Panc1 (cell line): ENCODE results near the gene DHFR2. TPM values are rescaled to one million over a fixed set of nuclear protein-coding genes. Genes with fewer than 3 reads are reported as not detected.

Source experiments
- ATAC-seq: fragments of 200-7000 bp; cut with Tn5 transposase; 2 replicates; pipeline ENCODE4 v1.9.1; 2020; ENCODE audit warnings: mild to moderate bottlenecking, moderate library complexity
- BruUV-seq: library from RNA; stranded (reverse); fragments of 400-500 nt; replicated peaks from 2 replicates; lab custom pipeline; 2021; lab: Mats Ljungman, UMichigan
- CTCF ChIA-PET: fragments of 300-600 bp; sonication (Branson Sonifier 250); formaldehyde crosslinking; loops from one replicate; lab custom pipeline; 2022; ENCODE audit warnings: antibody characterized with exemption; lab: Charles Lee
- POLR2A ChIA-PET: fragments of 300-600 bp; sonication (Branson Sonifier 250); formaldehyde crosslinking; loops from one replicate; lab custom pipeline; 2022; ENCODE audit warnings: antibody characterized with exemption; lab: Charles Lee
- DNase-seq: peaks from one replicate; pipeline ENCODE4 v3.0.0-alpha.2; 2010; ENCODE audit warnings: low read depth, low spot score
- H3K27ac ChIP-seq: 2 replicates; pipeline ENCODE4 v1.5.1; 2011; ENCODE audit warnings: mild to moderate bottlenecking, low read length, inconsistent platforms
- H3K27me3 ChIP-seq: fragments of 200-500 bp; sonication (Bioruptor generic); 2 replicates; pipeline ENCODE4 v1.6.0; 2014; ENCODE audit warnings: low read length, inconsistent platforms; ENCODE audit not compliant: control insufficient read depth, insufficient read depth
- H3K36me3 ChIP-seq: fragments of 200-500 bp; sonication (Bioruptor generic); 2 replicates; pipeline ENCODE4 v1.5.1; 2014; ENCODE audit warnings: inconsistent platforms, mild to moderate bottlenecking, low read length, moderate library complexity; ENCODE audit not compliant: control insufficient read depth, insufficient read depth
- H3K4me1 ChIP-seq: 2 replicates; pipeline ENCODE4 v1.5.1; 2011; ENCODE audit warnings: inconsistent platforms, mild to moderate bottlenecking, low read length, moderate library complexity; ENCODE audit not compliant: control insufficient read depth, insufficient read depth
- H3K4me3 ChIP-seq, 2 experiments: 2 replicates each; pipeline ENCODE4 v1.5.1; 2011 to 2012; ENCODE audit warnings: low read depth in 2 of 2, low read length in 2 of 2, mild to moderate bottlenecking in 2 of 2, inconsistent platforms in 1 of 2, moderate library complexity in 1 of 2
- H3K9me3 ChIP-seq: fragments of 200-500 bp; sonication (Bioruptor generic); 2 replicates; pipeline ENCODE4 v1.5.1; 2014; ENCODE audit warnings: low read depth, mild to moderate bottlenecking, inconsistent platforms, low read length, moderate library complexity; ENCODE audit not compliant: control insufficient read depth, insufficient read depth
- POLR2AphosphoS5 ChIP-seq: IDR thresholded peaks from 2 replicates; pipeline ENCODE4 v1.6.1; 2012; ENCODE audit warnings: mild to moderate bottlenecking, low read depth, low read length, moderate library complexity
- SIN3A ChIP-seq: IDR thresholded peaks from 2 replicates; pipeline ENCODE4 v1.6.1; 2012; ENCODE audit warnings: low read depth, mild to moderate bottlenecking, low read length, moderate library complexity, borderline replicate concordance; ENCODE audit not compliant: insufficient read depth
- TCF7L2 ChIP-seq: IDR thresholded peaks from 2 replicates; pipeline ENCODE4 v1.6.1; 2011; ENCODE audit warnings: mild to moderate bottlenecking, low read depth, low read length, inconsistent platforms
- in situ Hi-C: cut with HindIII; loops from 2 replicates; pipeline ENCODE4 v1.10.0; 2016; ENCODE audit warnings: low sequenced_read_pairs, low pct_unique_long_range_greater_than_20kb
- intact Hi-C: fragments of 100-400 bp; cut with micrococcal nuclease; formaldehyde crosslinking; loops from one replicate; pipeline ENCODE4 v1.10.0; 2022; ENCODE audit not compliant: unreplicated experiment
- total RNA-seq: library from RNA; stranded (reverse); gene quantifications from one replicate; pipeline ENCODE4 v1.2.1, GENCODE V29; 2021; ENCODE audit not compliant: unreplicated experiment
- TF ChIP-seq, protein P1 (sequence below), 2 experiments: IDR thresholded peaks; 2 replicates each; pipeline ENCODE4 v1.6.1; 2011 to 2012; ENCODE audit warnings: low read depth in 2 of 2, control low read depth in 1 of 2, low read length in 1 of 2, mild to moderate bottlenecking in 1 of 2, moderate library complexity in 1 of 2; ENCODE audit not compliant: insufficient read depth in 1 of 2
- TF ChIP-seq, protein P2 (sequence below): fragments of 450-650 bp; IDR thresholded peaks from 2 replicates; pipeline ENCODE4 v1.5.1; 2017; ENCODE audit warnings: mild to moderate bottlenecking

Gene DHFR2
- total RNA-seq, 1 experiment from 2014 or later: 2.7 TPM

GRCh38 chr3:94066506-94067500 is 4.1 kb upstream of the DHFR2 start:
- H3K9me3 ChIP-seq: no peaks in the 10 kb centered on the region
- no peaks in the 10 kb centered on the region for H3K27me3 ChIP-seq
- TF ChIP-seq, protein P1, sequence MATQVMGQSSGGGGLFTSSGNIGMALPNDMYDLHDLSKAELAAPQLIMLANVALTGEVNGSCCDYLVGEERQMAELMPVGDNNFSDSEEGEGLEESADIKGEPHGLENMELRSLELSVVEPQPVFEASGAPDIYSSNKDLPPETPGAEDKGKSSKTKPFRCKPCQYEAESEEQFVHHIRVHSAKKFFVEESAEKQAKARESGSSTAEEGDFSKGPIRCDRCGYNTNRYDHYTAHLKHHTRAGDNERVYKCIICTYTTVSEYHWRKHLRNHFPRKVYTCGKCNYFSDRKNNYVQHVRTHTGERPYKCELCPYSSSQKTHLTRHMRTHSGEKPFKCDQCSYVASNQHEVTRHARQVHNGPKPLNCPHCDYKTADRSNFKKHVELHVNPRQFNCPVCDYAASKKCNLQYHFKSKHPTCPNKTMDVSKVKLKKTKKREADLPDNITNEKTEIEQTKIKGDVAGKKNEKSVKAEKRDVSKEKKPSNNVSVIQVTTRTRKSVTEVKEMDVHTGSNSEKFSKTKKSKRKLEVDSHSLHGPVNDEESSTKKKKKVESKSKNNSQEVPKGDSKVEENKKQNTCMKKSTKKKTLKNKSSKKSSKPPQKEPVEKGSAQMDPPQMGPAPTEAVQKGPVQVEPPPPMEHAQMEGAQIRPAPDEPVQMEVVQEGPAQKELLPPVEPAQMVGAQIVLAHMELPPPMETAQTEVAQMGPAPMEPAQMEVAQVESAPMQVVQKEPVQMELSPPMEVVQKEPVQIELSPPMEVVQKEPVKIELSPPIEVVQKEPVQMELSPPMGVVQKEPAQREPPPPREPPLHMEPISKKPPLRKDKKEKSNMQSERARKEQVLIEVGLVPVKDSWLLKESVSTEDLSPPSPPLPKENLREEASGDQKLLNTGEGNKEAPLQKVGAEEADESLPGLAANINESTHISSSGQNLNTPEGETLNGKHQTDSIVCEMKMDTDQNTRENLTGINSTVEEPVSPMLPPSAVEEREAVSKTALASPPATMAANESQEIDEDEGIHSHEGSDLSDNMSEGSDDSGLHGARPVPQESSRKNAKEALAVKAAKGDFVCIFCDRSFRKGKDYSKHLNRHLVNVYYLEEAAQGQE (IDR thresholded peaks at IDR 0.05; ENCODE audit: insufficient read depth in 1 of 2, low read depth in 2 of 2, low read length in 1 of 2): no peak
- TF ChIP-seq SIN3A (no peak), POLR2AphosphoS5 (no peak), TCF7L2 (no peak)
- TF ChIP-seq, protein P2, sequence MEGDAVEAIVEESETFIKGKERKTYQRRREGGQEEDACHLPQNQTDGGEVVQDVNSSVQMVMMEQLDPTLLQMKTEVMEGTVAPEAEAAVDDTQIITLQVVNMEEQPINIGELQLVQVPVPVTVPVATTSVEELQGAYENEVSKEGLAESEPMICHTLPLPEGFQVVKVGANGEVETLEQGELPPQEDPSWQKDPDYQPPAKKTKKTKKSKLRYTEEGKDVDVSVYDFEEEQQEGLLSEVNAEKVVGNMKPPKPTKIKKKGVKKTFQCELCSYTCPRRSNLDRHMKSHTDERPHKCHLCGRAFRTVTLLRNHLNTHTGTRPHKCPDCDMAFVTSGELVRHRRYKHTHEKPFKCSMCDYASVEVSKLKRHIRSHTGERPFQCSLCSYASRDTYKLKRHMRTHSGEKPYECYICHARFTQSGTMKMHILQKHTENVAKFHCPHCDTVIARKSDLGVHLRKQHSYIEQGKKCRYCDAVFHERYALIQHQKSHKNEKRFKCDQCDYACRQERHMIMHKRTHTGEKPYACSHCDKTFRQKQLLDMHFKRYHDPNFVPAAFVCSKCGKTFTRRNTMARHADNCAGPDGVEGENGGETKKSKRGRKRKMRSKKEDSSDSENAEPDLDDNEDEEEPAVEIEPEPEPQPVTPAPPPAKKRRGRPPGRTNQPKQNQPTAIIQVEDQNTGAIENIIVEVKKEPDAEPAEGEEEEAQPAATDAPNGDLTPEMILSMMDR: no peak
- POLR2A ChIA-PET: no interaction called here
- intact Hi-C loops: no loop called here
- CTCF ChIA-PET: no interaction called here
- ATAC-seq (no peak), DNase-seq (no peak)
- H3K27ac ChIP-seq: no peak overlapping the region
- in situ Hi-C loops: no loop called here
- peaks cover 13% of the 10 kb centered on the region for H3K4me1 ChIP-seq
- H3K36me3 ChIP-seq: no peaks in the 10 kb centered on the region
- no peak overlapping the region for H3K4me3 ChIP-seq
- BruUV-seq: no TSS peak

- ATAC-seq (no peak), DNase-seq (no peak)
- BruUV-seq: no TSS peak
- no peaks in the 10 kb centered on the region for H3K9me3 ChIP-seq
- H3K27ac ChIP-seq: no peak overlapping the region
- no peak overlapping the region for H3K4me3 ChIP-seq
- H3K4me1 ChIP-seq: peaks cover 14% of the 10 kb centered on the region
- intact Hi-C loops (no loop called here), in situ Hi-C loops (no loop called here)
- no peaks in the 10 kb centered on the region for H3K36me3 ChIP-seq
- TF ChIP-seq, protein P1 (IDR thresholded peaks at IDR 0.05; ENCODE audit: insufficient read depth in 1 of 2, low read depth in 2 of 2, low read length in 1 of 2): no peak
- TF ChIP-seq SIN3A (no peak), POLR2AphosphoS5 (no peak), TCF7L2 (no peak)
- TF ChIP-seq, protein P2: no peak
- ChIA-PET POLR2A (interaction anchor here (0.6 kb wide), 1 partner anchor 63 kb away, joined by 3 read pairs; no protein-coding TSS in a partner anchor), CTCF (no interaction called here)
- H3K27me3 ChIP-seq: no peaks in the 10 kb centered on the region
These were observed 3.2 kb upstream of the DHFR2 start for GRCh38 chr3:94065819-94066480.
